Measurements from ENCODE around the gene TNMD.

GRCh38 chrX:100636321-100636991 lies 51.7 kb downstream of the TNMD start, which contains the start of gene TSPAN6:
- TF ChIP-seq, protein P1, sequence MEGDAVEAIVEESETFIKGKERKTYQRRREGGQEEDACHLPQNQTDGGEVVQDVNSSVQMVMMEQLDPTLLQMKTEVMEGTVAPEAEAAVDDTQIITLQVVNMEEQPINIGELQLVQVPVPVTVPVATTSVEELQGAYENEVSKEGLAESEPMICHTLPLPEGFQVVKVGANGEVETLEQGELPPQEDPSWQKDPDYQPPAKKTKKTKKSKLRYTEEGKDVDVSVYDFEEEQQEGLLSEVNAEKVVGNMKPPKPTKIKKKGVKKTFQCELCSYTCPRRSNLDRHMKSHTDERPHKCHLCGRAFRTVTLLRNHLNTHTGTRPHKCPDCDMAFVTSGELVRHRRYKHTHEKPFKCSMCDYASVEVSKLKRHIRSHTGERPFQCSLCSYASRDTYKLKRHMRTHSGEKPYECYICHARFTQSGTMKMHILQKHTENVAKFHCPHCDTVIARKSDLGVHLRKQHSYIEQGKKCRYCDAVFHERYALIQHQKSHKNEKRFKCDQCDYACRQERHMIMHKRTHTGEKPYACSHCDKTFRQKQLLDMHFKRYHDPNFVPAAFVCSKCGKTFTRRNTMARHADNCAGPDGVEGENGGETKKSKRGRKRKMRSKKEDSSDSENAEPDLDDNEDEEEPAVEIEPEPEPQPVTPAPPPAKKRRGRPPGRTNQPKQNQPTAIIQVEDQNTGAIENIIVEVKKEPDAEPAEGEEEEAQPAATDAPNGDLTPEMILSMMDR (optimal IDR thresholded peaks at IDR 0.05 in 1 of 3, IDR thresholded peaks at IDR 0.05 in 1 of 3, conservative IDR thresholded peaks at IDR 0.05 in 1 of 3; ENCODE audit: extremely low read depth in 1 of 3, insufficient read depth in 2 of 3, low read length in 3 of 3): peak; percentile 35 to 53 (median 50)
- no peak for TF ChIP-seq EZH2 (IDR thresholded peaks at IDR 0.05; ENCODE audit: low read length)
